GM20000 (cell line): ENCODE data around the gene TMEM161A.

Experiments used
- DNase-seq: peaks from one replicate; pipeline ENCODE4 v3.0.0; 2012; ENCODE audit warnings: low spot score
- TF ChIP-seq, protein P1 (sequence below): IDR thresholded peaks from 2 replicates; pipeline ENCODE4 v1.5.1; 2012; ENCODE audit warnings: mild to moderate bottlenecking, control low read depth; ENCODE audit errors: extremely low read depth, missing control alignments

TMEM161A gene

DNA sequence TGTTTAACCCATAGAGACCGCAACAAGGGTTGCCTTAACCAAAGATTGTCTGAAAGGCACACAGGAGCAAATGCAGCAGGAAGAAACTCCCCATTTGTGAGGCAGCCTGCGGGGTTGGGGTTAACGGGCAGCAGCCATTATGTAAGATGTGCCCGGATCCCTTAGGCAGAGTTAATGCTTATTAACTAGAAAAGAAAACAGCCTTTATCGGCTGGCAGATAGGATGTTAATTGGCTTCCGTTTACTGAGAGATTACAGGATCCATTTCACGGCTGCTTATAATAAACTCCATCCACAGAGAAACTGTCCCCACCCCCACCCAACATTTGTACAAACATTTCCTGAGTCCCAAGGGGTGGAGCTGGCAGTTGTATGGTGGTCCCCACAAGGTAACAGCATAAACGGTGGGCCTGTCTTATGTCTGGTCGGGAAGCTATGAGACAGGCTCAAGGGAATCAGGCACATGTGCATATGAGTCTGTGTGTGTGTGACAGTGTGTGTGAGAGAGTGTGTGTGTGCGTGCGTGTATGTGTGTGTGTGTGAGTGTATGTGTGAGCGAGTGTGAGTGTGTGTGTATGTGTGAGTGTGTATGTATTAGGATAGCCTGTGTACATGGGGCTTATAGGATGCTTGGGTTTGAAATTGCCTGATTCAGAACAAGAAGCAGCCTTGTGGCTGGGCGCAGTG lies 63.9 kb downstream of the TMEM161A start:
- TF ChIP-seq, protein P1, sequence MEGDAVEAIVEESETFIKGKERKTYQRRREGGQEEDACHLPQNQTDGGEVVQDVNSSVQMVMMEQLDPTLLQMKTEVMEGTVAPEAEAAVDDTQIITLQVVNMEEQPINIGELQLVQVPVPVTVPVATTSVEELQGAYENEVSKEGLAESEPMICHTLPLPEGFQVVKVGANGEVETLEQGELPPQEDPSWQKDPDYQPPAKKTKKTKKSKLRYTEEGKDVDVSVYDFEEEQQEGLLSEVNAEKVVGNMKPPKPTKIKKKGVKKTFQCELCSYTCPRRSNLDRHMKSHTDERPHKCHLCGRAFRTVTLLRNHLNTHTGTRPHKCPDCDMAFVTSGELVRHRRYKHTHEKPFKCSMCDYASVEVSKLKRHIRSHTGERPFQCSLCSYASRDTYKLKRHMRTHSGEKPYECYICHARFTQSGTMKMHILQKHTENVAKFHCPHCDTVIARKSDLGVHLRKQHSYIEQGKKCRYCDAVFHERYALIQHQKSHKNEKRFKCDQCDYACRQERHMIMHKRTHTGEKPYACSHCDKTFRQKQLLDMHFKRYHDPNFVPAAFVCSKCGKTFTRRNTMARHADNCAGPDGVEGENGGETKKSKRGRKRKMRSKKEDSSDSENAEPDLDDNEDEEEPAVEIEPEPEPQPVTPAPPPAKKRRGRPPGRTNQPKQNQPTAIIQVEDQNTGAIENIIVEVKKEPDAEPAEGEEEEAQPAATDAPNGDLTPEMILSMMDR = no peak
- DNase-seq = no peak

DNA sequence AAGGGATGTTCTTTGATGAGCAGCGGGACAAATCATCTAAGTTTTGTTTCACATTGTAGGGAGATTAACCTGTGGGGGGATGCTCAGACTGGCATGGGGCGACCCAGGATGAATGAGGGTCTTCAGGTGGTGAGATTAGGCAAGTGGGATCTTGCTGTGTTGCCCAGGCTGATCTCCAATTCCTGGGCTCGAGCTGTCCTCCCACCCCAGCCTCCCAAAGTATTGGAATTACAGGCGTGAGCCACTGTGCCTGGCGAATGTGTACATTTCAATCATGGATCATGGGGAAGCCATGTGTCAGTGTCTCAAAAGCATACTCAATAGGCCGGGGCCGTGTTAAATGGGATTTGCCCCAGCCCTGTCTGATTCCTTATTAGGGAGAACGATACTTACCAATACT lies 66.4 kb downstream of the TMEM161A start:
- DNase-seq = no peak
- TF ChIP-seq, protein P1 = no peak
